ENCODE measurements around the gene U2AF2. TPM values are rescaled to one million over a fixed set of nuclear protein-coding genes. Genes with fewer than 3 reads are reported as not detected.
A peak's percentile ranks its signal among the peaks of the same experiment; 100 is the strongest.

Gene U2AF2
- total RNA-seq, 1 experiment from 2014 or later: 309 TPM

DNA sequence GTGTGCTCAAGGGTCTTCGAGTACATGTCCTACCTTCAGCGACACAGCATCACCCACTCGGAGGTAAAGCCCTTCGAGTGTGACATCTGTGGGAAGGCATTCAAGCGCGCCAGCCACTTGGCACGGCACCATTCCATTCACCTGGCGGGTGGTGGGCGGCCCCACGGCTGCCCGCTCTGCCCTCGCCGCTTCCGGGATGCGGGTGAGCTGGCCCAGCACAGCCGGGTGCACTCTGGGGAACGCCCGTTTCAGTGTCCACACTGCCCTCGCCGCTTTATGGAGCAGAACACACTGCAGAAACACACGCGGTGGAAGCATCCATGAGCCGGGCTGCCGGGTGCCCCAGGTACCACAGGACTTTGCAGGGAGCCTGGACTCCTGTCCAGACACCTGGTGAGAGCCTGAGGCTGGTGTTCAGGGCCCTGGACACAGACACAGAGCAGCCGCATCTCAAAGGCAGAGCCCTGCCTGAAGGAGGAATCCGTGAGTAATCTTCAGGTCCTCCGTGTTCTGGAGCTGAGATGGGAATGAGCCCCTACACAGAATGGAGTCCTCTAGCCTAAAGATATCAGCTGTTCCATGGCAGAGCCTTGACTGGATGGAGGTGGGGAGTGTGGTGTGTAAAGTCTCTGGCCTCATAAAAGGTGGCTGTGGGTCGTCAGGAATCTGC is 9.9 kb upstream of the U2AF2 start:
- peak overlapping the region; percentile 92 for H3K4me3 Mint-ChIP-seq (ENCODE audit: low read depth, unreplicated experiment)

GRCh38 chr19:55645512-55645881 is 9.3 kb upstream of the U2AF2 start:
- TF ChIP-seq CTCF (IDR thresholded peaks at IDR 0.05; ENCODE audit: unreplicated experiment): no peak
- Mint-ChIP-seq H3K36me3 (ENCODE audit: insufficient read depth, unreplicated experiment) (peaks cover 86% of the 10 kb centered on the region), H3K27me3 (ENCODE audit: unreplicated experiment) (no peaks in the 10 kb centered on the region), H3K4me3 (ENCODE audit: low read depth, unreplicated experiment) (no peak overlapping the region), H3K4me1 (ENCODE audit: low read depth, unreplicated experiment) (peaks cover 34% of the 10 kb centered on the region), H3K9me3 (ENCODE audit: low read depth, unreplicated experiment) (no peaks in the 10 kb centered on the region), H3K27ac (ENCODE audit: unreplicated experiment) (no peak overlapping the region)
- DNase-seq: no peak
- BruUV-seq (replicated peaks): no TSS peak
- intact Hi-C loops (cut with micrococcal nuclease; ENCODE audit: unreplicated experiment): no loop called here
- CTCF ChIA-PET: interaction anchor here (0.6 kb wide), 1 partner anchor 98 kb away, joined by 6 read pairs; no protein-coding TSS in a partner anchor

More for the DNA sequence above, 9.9 kb upstream of the U2AF2 start:
- DNase-seq: no peak
- intact Hi-C loops (cut with micrococcal nuclease; ENCODE audit: unreplicated experiment): no loop called here
- Mint-ChIP-seq H3K9me3 (ENCODE audit: low read depth, unreplicated experiment) (no peaks in the 10 kb centered on the region), H3K4me1 (ENCODE audit: low read depth, unreplicated experiment) (peaks cover 34% of the 10 kb centered on the region), H3K27ac (ENCODE audit: unreplicated experiment) (peak overlapping the region; percentile 73), H3K27me3 (ENCODE audit: unreplicated experiment) (no peaks in the 10 kb centered on the region), H3K36me3 (ENCODE audit: insufficient read depth, unreplicated experiment) (peaks cover 91% of the 10 kb centered on the region)
- no peak for TF ChIP-seq CTCF (IDR thresholded peaks at IDR 0.05; ENCODE audit: unreplicated experiment)
- CTCF ChIA-PET: no interaction called here
- BruUV-seq (replicated peaks): TSS peak; percentile 56

DNA sequence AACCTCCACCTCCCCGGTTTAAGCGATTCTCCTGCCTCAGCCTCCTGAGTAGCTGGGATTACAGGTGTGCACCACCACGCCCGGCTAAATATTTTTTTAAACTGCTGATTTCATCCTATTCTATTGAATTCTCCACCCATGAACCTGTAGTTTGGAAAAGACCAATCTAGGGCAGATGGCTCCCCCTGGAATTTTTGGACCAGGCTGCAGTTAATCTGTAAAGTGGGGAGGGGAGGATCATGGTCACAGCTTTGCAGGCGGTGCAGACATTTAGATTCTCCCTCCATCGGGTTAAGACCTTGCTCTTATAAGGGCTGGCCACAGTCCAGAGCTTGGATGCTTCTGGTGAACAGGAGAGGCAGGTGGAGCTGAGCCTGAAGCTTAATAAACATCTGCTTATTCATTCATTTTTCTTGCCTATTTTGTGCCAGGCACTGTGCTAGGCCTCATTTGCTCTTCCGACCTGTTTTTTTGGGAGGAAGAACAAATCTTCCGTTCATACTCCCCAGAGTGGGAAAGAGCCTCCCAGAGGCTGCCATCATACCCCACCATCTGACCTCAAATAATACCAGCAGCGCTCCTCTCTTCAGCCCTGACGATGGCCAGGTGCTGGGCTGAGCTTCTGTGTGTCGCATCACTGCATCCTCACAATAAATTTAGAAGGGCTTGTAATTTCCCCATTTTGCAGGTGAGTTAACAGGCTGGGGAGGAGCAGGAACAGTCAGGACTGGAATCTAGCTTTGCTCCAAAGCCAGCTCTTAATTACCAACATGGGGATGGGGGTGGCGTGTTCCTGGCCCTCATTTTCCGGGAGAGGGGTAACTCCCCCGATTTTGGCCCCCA is 7.7 kb upstream of the U2AF2 start:
- CTCF ChIA-PET: interaction anchor here (0.6 to 1.2 kb wide), 3 partner anchors 8 to 41 kb away, joined by 3 to 5 read pairs (median 4); no protein-coding TSS in a partner anchor
- Mint-ChIP-seq H3K4me3 (ENCODE audit: low read depth, unreplicated experiment) (peak overlapping the region; percentile 87), H3K27ac (ENCODE audit: unreplicated experiment) (no peak overlapping the region), H3K9me3 (ENCODE audit: low read depth, unreplicated experiment) (no peaks in the 10 kb centered on the region), H3K4me1 (ENCODE audit: low read depth, unreplicated experiment) (peaks cover 23% of the 10 kb centered on the region), H3K36me3 (ENCODE audit: insufficient read depth, unreplicated experiment) (peaks cover 77% of the 10 kb centered on the region), H3K27me3 (ENCODE audit: unreplicated experiment) (no peaks in the 10 kb centered on the region)
- no peak for DNase-seq
- intact Hi-C loops (cut with micrococcal nuclease; ENCODE audit: unreplicated experiment): no loop called here
- TF ChIP-seq CTCF (IDR thresholded peaks at IDR 0.05; ENCODE audit: unreplicated experiment): no peak
- no TSS peak for BruUV-seq (replicated peaks)

DNA sequence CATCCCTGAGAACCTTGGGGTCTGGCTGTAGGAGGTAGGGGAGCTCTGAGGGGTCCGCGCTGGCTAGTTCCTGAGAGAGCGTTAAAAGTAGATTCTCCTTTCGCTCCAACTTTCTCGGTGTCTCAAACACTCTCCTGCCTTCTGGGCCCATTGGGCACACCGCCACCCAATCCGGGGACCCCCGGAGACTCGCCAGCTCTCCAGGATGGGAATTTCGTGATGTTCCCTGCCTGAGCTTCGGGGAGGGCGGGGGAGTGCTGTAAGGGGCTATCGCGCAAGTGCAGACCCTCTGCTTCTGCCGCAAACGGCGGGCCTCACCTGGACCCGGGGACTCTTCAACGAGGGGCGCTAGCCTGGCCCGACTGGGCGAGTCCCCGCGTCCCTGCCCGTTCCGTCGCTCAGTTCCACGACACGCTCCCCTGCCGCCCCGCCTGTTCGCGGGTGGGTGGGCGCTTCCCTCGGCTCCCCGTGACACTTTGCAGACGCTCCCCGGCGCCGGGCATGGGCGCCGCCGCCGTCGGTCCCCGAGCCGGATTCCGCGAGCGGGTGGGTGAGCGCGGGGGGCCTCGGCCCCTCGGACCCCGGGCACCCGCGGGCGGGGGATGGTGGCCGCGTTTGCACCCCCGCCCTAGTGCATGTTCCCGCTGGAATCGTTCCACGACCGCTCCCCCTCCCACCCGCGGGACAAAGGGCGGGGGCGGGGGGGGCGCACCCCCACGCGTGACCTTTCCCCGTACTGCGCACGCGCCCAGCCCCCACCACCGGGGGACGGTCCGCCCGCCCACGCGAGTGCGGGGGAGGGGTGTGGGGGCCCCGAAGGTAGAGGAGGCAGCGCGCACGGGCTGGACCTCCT is 6.9 kb upstream of the U2AF2 start, which contains the start of gene CCDC106:
TSS of gene CCDC106 (plus strand) at position 481 of the 853 bp plus-strand sequence. CDS start 835 bp downstream, outside the sequence.
- intact Hi-C loops (cut with micrococcal nuclease; ENCODE audit: unreplicated experiment): no loop called here
- Mint-ChIP-seq H3K36me3 (ENCODE audit: insufficient read depth, unreplicated experiment) (peaks cover 72% of the 10 kb centered on the region), H3K4me3 (ENCODE audit: low read depth, unreplicated experiment) (peak within 1 kb of the TSS; percentile 87), H3K27me3 (ENCODE audit: unreplicated experiment) (no peaks in the 10 kb centered on the region), H3K27ac (ENCODE audit: unreplicated experiment) (peak within 1 kb of the TSS; percentile 81), H3K4me1 (ENCODE audit: low read depth, unreplicated experiment) (peaks cover 18% of the 10 kb centered on the region), H3K9me3 (ENCODE audit: low read depth, unreplicated experiment) (no peaks in the 10 kb centered on the region)
- no peak for TF ChIP-seq CTCF (IDR thresholded peaks at IDR 0.05; ENCODE audit: unreplicated experiment)
- CTCF ChIA-PET: interaction anchor here (0.6 to 1.2 kb wide), 4 partner anchors 9 to 58 kb away, joined by 3 to 5 read pairs (median 4); no protein-coding TSS in a partner anchor
- BruUV-seq (replicated peaks): no TSS peak
- DNase-seq: peak; percentile 73
